DMS53 (cell line): Measurements from ENCODE around the gene PNMA8B.

ENCODE experiments used
- DNase-seq: peaks from one replicate; lab custom pipeline; 2025; lab: John Stamatoyannopoulos, UW

Gene PNMA8B

GRCh38 chr19:46487178-46487801 is 8.4 kb downstream of the PNMA8B start:
- DNase-seq, result no peak

- no peak for DNase-seq
Measured at GRCh38 chr19:46486358-46486757, 9.3 kb downstream of the PNMA8B start.

- DNase-seq, result no peak
Measured at GRCh38 chr19:46484656-46485055, 11.0 kb downstream of the PNMA8B start.

GRCh38 chr19:46482631-46483030 is 13.0 kb downstream of the PNMA8B start:
- no peak for DNase-seq

- no peak for DNase-seq
Measured at GRCh38 chr19:46481947-46482346, 13.7 kb downstream of the PNMA8B start.

- no peak for DNase-seq
Measured at GRCh38 chr19:46481223-46481848, 14.3 kb downstream of the PNMA8B start.

GRCh38 chr19:46480415-46480814 is 15.3 kb downstream of the PNMA8B start:
- no peak for DNase-seq

- peak; percentile 87 for DNase-seq
Measured at GRCh38 chr19:46478356-46478986, 17.2 kb downstream of the PNMA8B start.

GRCh38 chr19:46475986-46476385 is 19.7 kb downstream of the PNMA8B start:
- DNase-seq, result no peak

- no peak for DNase-seq
Measured at GRCh38 chr19:46474211-46474610, 21.5 kb downstream of the PNMA8B start.

GRCh38 chr19:46472592-46472991 is 23.1 kb downstream of the PNMA8B start:
- no peak for DNase-seq

- no peak for DNase-seq
Measured at GRCh38 chr19:46471811-46472543, 23.7 kb downstream of the PNMA8B start.

GRCh38 chr19:46471116-46471733 is 24.4 kb downstream of the PNMA8B start, which contains the start of gene PNMA8A:
Gene PNMA8A (minus strand): TSS chr19:46471563. CDS start chr19:46471035, 528 bp downstream.
- peak; percentile 31 for DNase-seq

- DNase-seq, result no peak
Measured at GRCh38 chr19:46470376-46470775, 25.3 kb downstream of the PNMA8B start.

GRCh38 chr19:46469541-46470185 is 26.0 kb downstream of the PNMA8B start:
- DNase-seq, result no peak

- no peak for DNase-seq
Measured at GRCh38 chr19:46466536-46467196, 29.0 kb downstream of the PNMA8B start.

GRCh38 chr19:46463516-46463915 is 32.2 kb downstream of the PNMA8B start:
- DNase-seq, result no peak

- DNase-seq, result no peak
Measured at GRCh38 chr19:46461537-46461936, 34.1 kb downstream of the PNMA8B start.

- DNase-seq, result no peak
Measured at GRCh38 chr19:46460981-46461380, 34.7 kb downstream of the PNMA8B start.

GRCh38 chr19:46460055-46460454 is 35.6 kb downstream of the PNMA8B start:
- peak; percentile 17 for DNase-seq

- DNase-seq, result no peak
Measured at GRCh38 chr19:46456930-46457329, 38.7 kb downstream of the PNMA8B start.
